GM23338 (cell line): ENCODE data around the gene RTN4RL1. TPM values are rescaled to one million over a fixed set of nuclear protein-coding genes. Genes with fewer than 3 reads are reported as not detected.

Source experiments
- ATAC-seq: fragments of 200-7000 bp; cut with Tn5 transposase; 3 replicates; pipeline ENCODE4 v1.9.1; 2020
- DNase-seq: peaks from one replicate; pipeline ENCODE4 v3.0.0-alpha.2; 2015; ENCODE audit warnings: low spot score
- H2AFZ ChIP-seq: fragments of 200-600 bp; sonication (generic); 2 replicates; pipeline ENCODE4 v1.8.0; 2016; ENCODE audit warnings: antibody characterized with exemption, mild to moderate bottlenecking, moderate library complexity
- H3F3A ChIP-seq: fragments of 200-600 bp; sonication (generic); replicated peaks from 2 replicates; pipeline ENCODE4 v1.8.0; 2017; ENCODE audit warnings: antibody characterized with exemption, mixed run types, low read depth
- H3K27ac ChIP-seq: fragments of 200-600 bp; sonication (generic); 2 replicates; pipeline ENCODE4 v1.6.1; 2016; ENCODE audit warnings: low read depth
- H3K27me3 ChIP-seq: fragments of 200-600 bp; sonication (generic); 2 replicates; pipeline ENCODE4 v1.8.0; 2016; ENCODE audit warnings: mild to moderate bottlenecking, mixed run types, moderate library complexity; ENCODE audit not compliant: insufficient read depth
- H3K36me3 ChIP-seq: fragments of 200-600 bp; sonication (generic); 2 replicates; pipeline ENCODE4 v1.8.0; 2016; ENCODE audit warnings: mild to moderate bottlenecking; ENCODE audit not compliant: insufficient read depth
- H3K4me1 ChIP-seq: fragments of 200-600 bp; sonication (generic); 2 replicates; pipeline ENCODE4 v1.8.0; 2016; ENCODE audit warnings: mild to moderate bottlenecking, moderate library complexity; ENCODE audit not compliant: insufficient read depth
- H3K4me2 ChIP-seq: fragments of 200-600 bp; sonication (generic); 2 replicates; pipeline ENCODE4 v1.7.1; 2017; ENCODE audit warnings: mixed run types
- H3K4me3 ChIP-seq: fragments of 200-600 bp; sonication (generic); 2 replicates; pipeline ENCODE4 v1.6.1; 2016; ENCODE audit warnings: mixed run types
- H3K79me2 ChIP-seq: fragments of 200-600 bp; sonication (generic); replicated peaks from 2 replicates; pipeline ENCODE4 v1.8.0; 2017; ENCODE audit warnings: mild to moderate bottlenecking; ENCODE audit not compliant: insufficient read depth
- H3K9me2 ChIP-seq: fragments of 200-600 bp; sonication (generic); 2 replicates; pipeline ENCODE4 v1.8.0; 2017; ENCODE audit not compliant: insufficient read depth
- H4K20me1 ChIP-seq: fragments of 200-600 bp; sonication (generic); replicated peaks from 2 replicates; pipeline ENCODE4 v1.8.0; 2017; ENCODE audit warnings: mild to moderate bottlenecking; ENCODE audit not compliant: insufficient read depth
- H3K27ac Mint-ChIP-seq: 2 replicates; pipeline ENCODE4 v1.8.0; 2020; ENCODE audit warnings: inconsistent platforms, mild to moderate bottlenecking, moderate library complexity, mixed read lengths
- H3K27me3 Mint-ChIP-seq: 3 replicates; pipeline ENCODE4 v1.8.0; 2022; ENCODE audit warnings: low read depth, mild to moderate bottlenecking, moderate library complexity, mixed read lengths, inconsistent platforms; ENCODE audit not compliant: insufficient read depth, poor library complexity
- H3K36me3 Mint-ChIP-seq: 3 replicates; pipeline ENCODE4 v1.8.0; 2021; ENCODE audit warnings: low read depth, mild to moderate bottlenecking, inconsistent platforms, moderate library complexity, mixed read lengths
- H3K4me1 Mint-ChIP-seq: 3 replicates; pipeline ENCODE4 v1.8.0; 2020; ENCODE audit warnings: mild to moderate bottlenecking, inconsistent platforms, mixed read lengths
- H3K4me3 Mint-ChIP-seq: 3 replicates; pipeline ENCODE4 v1.8.0; 2021; ENCODE audit warnings: moderate library complexity, mild to moderate bottlenecking, inconsistent platforms, mixed read lengths
- H3K9me3 Mint-ChIP-seq: 3 replicates; pipeline ENCODE4 v1.8.0; 2020; ENCODE audit warnings: moderate library complexity, mild to moderate bottlenecking, inconsistent platforms, mixed read lengths
- EZH2 ChIP-seq: fragments of 200-600 bp; sonication (generic); IDR thresholded peaks from one replicate; pipeline ENCODE4 v1.8.0; 2017; ENCODE audit warnings: antibody characterized with exemption, mild to moderate bottlenecking, low read depth; ENCODE audit not compliant: unreplicated experiment
- NANOG ChIP-seq: IDR thresholded peaks from 2 replicates; pipeline ENCODE4 v1.6.1; 2016; ENCODE audit warnings: antibody characterized with exemption, borderline replicate concordance
- polyA plus RNA-seq: library from polyadenylated mRNA; unstranded; fragments of >200 nt; fragmentation: Nextera tagmentation; extraction: Ambion mirVana; gene quantifications from 2 replicates; pipeline ENCODE4 v1.2.1, GENCODE V29; 2016
- total RNA-seq: library from RNA; depleted of rRNA; stranded (reverse); fragments of >200 nt; shearing (Covaris generic); gene quantifications from 2 replicates; pipeline ENCODE4 v1.2.3, GENCODE V29; 2014
- TF ChIP-seq, protein P1 (sequence below): IDR thresholded peaks from 2 replicates; pipeline ENCODE4 v1.6.1; 2016; ENCODE audit warnings: antibody characterized with exemption
- TF ChIP-seq, protein P2 (sequence below), 2 experiments: fragments of 200-600 bp in 1 of 2; sonication (generic) in 1 of 2; conservative IDR thresholded peaks; 2 replicates each; pipeline versions ENCODE4 v1.5.1 to v1.6.1; 2016 to 2017; ENCODE audit warnings: antibody characterized with exemption in 2 of 2, low read depth in 2 of 2, mild to moderate bottlenecking in 2 of 2, moderate library complexity in 1 of 2

Gene RTN4RL1
- total and polyA plus RNA-seq, 2 experiments from 2014 or later = 0.17 TPM; not detected in 1

DNA sequence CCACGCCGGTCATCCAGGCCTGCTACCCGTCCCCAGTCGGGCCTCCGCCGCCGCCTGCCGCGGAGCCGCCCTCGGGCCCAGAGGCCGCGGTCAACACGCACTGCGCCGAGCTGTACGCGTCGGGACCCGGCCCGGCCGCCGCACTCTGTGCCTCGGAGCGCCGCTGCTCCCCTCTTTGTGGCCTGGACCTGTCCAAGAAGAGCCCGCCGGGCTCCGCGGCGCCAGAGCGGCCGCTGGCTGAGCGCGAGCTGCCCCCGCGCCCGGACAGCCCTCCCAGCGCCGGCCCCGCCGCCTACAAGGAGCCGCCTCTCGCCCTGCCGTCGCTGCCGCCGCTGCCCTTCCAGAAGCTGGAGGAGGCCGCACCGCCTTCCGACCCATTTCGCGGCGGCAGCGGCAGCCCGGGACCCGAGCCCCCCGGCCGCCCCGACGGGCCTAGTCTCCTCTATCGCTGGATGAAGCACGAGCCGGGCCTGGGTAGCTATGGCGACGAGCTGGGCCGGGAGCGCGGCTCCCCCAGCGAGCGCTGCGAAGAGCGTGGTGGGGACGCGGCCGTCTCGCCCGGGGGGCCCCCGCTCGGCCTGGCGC is 32.1 kb upstream of the RTN4RL1 start:
- H3K27ac ChIP-seq = no peak overlapping the region
- peak overlapping the region; percentile 78; the same call in 1 of the 2 replicates for H3K4me2 ChIP-seq
- peaks cover 15% of the 10 kb centered on the region for H3K4me1 Mint-ChIP-seq
- no peaks in the 10 kb centered on the region for H3K9me2 ChIP-seq
- TF ChIP-seq NANOG (no peak), EZH2 (peak; percentile 59)
- H3K79me2 ChIP-seq = no peaks in the 10 kb centered on the region
- H3K4me3 ChIP-seq = peak overlapping the region; percentile 44; the same call in 1 of the 2 replicates
- H3F3A ChIP-seq = 0 out of 2 replicates have a peak, but pooled peaks cover 11% of the 10 kb centered on the region
- no peak overlapping the region for H3K27ac Mint-ChIP-seq
- no peaks in the 10 kb centered on the region for H3K36me3 ChIP-seq
- H3K36me3 Mint-ChIP-seq = peaks cover 5% of the 10 kb centered on the region
- H4K20me1 ChIP-seq = no peaks in the 10 kb centered on the region; the same call in 1 of the 2 replicates
- H3K27me3 Mint-ChIP-seq = peaks cover 67% of the 10 kb centered on the region
- peak; percentile 59 for DNase-seq
- no peaks in the 10 kb centered on the region for H3K9me3 Mint-ChIP-seq
- H3K27me3 ChIP-seq = peaks cover 83% of the 10 kb centered on the region
- peaks cover 17% of the 10 kb centered on the region for H3K4me1 ChIP-seq
- no peak overlapping the region for H3K4me3 Mint-ChIP-seq
- no peak overlapping the region for H2AFZ ChIP-seq
- no peak; the same call in 2 of the 3 replicates for ATAC-seq

DNA sequence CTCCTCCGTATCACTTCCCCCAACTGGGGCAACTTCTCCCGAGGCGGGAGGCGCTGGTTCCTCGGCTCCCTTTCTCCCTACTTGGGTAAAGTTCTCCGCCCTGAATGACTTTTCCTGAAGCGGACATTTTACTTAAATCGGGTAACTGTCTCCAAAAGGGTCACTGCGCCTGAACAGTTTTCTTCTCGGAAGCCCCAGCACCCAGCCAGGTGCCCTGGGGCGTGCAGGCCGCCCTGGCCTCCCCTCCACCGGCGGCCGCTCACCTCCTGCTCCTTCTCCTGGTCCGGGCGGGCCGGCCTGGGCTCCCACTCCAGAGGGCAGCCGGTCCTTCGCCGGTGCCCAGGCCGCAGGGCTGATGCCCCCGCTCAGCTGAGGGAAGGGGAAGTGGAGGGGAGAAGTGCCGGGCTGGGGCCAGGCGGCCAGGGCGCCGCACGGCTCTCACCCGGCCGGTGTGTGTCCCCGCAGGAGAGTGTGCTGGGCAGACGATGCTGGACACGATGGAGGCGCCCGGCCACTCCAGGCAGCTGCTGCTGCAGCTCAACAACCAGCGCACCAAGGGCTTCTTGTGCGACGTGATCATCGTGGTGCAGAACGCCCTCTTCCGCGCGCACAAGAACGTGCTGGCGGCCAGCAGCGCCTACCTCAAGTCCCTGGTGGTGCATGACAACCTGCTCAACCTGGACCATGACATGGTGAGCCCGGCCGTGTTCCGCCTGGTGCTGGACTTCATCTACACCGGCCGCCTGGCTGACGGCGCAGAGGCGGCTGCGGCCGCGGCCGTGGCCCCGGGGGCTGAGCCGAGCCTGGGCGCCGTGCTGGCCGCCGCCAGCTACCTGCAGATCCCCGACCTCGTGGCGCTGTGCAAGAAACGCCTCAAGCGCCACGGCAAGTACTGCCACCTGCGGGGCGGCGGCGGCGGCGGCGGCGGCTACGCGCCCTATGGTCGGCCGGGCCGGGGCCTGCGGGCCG is 31.4 kb upstream of the RTN4RL1 start:
- DNase-seq = peak; percentile 66
- H3K27me3 ChIP-seq = peaks cover 91% of the 10 kb centered on the region

More for the DNA sequence above, 31.4 kb upstream of the RTN4RL1 start:
- H3K79me2 ChIP-seq = no peaks in the 10 kb centered on the region
- H3K9me3 Mint-ChIP-seq = no peaks in the 10 kb centered on the region; the same call in 2 of the 3 replicates
- peaks cover 5% of the 10 kb centered on the region; the same call in 2 of the 3 replicates for H3K36me3 Mint-ChIP-seq
- H3K9me2 ChIP-seq = no peaks in the 10 kb centered on the region
- no peak overlapping the region for H3K27ac Mint-ChIP-seq
- peak overlapping the region; percentile 46; the same call in 2 of the 3 replicates for H3K4me3 Mint-ChIP-seq
- H3K4me3 ChIP-seq = peak overlapping the region; percentile 44; the same call in 1 of the 2 replicates
- TF ChIP-seq, protein P1, sequence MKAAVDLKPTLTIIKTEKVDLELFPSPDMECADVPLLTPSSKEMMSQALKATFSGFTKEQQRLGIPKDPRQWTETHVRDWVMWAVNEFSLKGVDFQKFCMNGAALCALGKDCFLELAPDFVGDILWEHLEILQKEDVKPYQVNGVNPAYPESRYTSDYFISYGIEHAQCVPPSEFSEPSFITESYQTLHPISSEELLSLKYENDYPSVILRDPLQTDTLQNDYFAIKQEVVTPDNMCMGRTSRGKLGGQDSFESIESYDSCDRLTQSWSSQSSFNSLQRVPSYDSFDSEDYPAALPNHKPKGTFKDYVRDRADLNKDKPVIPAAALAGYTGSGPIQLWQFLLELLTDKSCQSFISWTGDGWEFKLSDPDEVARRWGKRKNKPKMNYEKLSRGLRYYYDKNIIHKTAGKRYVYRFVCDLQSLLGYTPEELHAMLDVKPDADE = no peak
- TF ChIP-seq, protein P2, sequence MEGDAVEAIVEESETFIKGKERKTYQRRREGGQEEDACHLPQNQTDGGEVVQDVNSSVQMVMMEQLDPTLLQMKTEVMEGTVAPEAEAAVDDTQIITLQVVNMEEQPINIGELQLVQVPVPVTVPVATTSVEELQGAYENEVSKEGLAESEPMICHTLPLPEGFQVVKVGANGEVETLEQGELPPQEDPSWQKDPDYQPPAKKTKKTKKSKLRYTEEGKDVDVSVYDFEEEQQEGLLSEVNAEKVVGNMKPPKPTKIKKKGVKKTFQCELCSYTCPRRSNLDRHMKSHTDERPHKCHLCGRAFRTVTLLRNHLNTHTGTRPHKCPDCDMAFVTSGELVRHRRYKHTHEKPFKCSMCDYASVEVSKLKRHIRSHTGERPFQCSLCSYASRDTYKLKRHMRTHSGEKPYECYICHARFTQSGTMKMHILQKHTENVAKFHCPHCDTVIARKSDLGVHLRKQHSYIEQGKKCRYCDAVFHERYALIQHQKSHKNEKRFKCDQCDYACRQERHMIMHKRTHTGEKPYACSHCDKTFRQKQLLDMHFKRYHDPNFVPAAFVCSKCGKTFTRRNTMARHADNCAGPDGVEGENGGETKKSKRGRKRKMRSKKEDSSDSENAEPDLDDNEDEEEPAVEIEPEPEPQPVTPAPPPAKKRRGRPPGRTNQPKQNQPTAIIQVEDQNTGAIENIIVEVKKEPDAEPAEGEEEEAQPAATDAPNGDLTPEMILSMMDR (conservative IDR thresholded peaks at IDR 0.05; ENCODE audit: low read depth in 2 of 2) = peak in 1 of 2 experiments; percentile 31; a peak in 3 of 4 replicates
- peak; percentile 89 for TF ChIP-seq EZH2
- H4K20me1 ChIP-seq = no peaks in the 10 kb centered on the region; the same call in 1 of the 2 replicates
- H3K4me1 Mint-ChIP-seq = peaks cover 8% of the 10 kb centered on the region; the same call in 2 of the 3 replicates
- no peaks in the 10 kb centered on the region for H3K36me3 ChIP-seq
- peaks cover 12% of the 10 kb centered on the region for H3K4me1 ChIP-seq
- H3K27ac ChIP-seq = no peak overlapping the region
- H2AFZ ChIP-seq = no peak overlapping the region
- H3K4me2 ChIP-seq = peak overlapping the region; percentile 78
- H3K27me3 Mint-ChIP-seq = peaks cover 71% of the 10 kb centered on the region
- peaks cover 11% of the 10 kb centered on the region; the same call in 1 of the 2 replicates for H3F3A ChIP-seq
- peak; percentile 1; the same call in 2 of the 3 replicates for ATAC-seq
